Measurements from ENCODE around the gene ASPA.
"Not testable (repeated sequence)": the region's sequence is repeated elsewhere in the genome, so short reads cannot be mapped to it uniquely, and the experiment has no call there.

Gene ASPA

DNA sequence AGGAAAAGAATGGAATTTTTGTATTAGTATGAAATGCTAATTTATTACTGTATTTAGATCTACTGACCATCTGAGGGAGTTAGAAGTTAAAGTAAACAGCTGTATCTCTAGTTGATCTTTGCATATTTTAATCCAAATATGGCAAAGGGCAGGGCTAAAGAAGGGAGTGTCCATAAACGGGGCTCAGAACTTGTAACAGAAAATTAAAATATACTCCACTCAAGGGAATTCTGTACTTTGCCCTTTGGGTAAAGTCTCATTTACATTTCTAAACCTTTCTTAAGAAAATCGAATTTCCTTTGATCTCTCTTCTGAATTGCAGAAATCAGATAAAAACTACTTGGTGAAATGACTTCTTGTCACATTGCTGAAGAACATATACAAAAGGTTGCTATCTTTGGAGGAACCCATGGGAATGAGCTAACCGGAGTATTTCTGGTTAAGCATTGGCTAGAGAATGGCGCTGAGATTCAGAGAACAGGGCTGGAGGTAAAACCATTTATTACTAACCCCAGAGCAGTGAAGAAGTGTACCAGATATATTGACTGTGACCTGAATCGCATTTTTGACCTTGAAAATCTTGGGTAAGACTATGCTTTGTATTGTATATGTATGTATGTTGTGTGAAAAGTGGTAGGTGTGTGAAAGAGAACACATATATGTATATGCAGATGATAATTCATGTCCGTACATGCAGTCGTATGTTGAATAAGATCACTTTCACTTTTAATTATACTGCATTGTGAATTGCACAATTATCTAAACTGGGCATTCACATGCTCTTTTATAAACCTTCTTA lies at the start of gene ASPA:
ASPA (plus strand) TSS at position 186 of the 799 bp plus-strand sequence; CDS start at position 349, 163 bp downstream.
- peak in 1 of 56 donors; percentile 23 for DNase-seq

DNA sequence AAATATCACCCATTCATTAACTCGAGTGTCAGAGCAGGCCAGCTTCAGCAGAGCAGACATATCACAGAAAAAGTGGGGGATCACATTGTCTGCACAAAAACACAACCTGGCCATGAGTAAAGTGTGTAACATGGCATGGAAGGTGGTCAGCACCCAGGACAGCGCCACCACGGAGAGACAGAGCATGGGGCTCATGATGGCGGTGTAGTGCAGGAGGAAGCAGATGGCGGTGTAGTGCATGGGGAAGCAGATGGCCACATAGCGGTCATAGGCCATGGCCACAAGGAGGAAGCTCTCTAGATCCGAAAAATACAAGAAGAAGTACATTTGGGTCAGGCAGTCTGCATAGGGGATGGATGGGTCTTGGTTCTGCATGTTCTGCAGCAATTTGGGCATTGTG lies 42.6 kb upstream of the ASPA start:
- DNase-seq: peak in 5 of 56 donors; percentile 1 to 22 (median 6)

DNA sequence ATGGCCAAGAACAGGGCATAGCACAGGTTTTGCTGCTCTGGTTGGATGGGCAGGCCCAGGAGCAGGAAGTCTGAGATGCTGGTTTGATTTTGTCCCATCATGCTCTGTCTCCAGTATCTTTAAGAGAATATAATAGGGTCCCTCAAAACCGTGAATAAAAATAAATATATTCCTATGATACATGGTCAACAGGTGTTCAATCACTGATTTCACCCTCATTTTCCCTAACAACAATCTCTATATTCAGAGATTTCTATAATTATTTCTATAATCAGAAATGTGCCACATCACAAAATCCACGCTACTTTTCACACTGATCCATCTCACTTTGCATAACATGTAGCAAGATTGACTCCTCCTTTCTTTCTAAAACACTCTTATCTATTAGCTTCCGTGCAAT lies 42.1 kb upstream of the ASPA start, which contains the start of gene OR1E2:
OR1E2 (minus strand) TSS at position 101 of the 400 bp plus-strand sequence; CDS start at position 101, 0 bp downstream.
- DNase-seq: no peak

DNA sequence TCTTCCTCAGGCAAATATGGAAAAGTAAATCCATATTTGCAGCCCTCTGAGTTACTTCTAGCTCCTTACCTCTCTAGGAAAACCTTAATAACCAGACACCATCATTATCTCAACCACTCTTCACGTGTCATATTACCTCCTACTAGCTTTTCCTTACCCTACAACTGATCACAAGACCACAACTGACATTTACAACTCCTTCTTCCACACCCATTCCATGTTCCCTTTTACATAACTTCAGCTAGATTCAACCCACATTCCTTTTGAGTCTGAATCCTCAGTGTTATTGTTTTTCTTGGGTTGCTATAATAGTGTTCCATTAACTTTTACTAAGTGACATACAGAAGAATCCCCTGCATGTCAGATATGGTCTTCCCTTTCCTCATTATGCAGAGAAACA lies 37.4 kb upstream of the ASPA start:
- DNase-seq: no peak

DNA sequence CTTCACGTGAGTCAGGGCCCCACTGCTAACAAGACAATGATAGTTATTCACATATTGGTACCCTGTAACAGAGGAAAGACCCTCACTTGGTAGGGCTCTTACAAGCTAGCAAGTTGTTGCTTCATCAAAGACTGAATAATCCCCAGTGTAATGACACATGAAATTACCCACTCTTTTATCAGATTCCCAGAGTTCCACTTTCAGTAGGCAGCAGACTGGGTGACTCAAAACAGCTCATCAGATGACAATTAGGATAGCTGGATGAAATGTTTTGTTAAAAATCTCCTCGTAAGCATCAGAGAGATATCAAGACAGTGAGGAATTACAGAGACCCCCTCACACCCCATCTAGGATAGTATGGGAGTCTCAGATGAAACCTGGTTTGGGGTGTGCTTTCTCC lies 35.3 kb upstream of the ASPA start:
- DNase-seq: no peak

DNA sequence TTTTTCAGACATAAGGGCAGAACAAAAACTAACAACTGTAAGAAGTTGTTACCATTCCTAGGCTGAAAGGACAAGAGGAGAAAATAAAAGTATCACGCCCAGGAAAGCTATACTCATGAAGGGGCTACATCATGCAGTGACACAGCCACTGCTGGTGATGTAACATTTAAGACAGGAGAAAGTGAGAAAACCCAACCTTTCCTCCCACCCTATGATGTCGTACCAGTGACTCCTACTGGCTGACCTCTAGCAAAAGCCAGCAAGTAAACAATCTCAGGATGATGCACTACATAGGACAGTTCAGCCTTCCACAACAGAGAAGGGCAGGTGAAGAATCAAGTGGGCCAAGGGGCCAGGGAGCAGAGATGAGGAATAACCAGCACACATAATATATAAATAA lies 28.2 kb upstream of the ASPA start:
- DNase-seq: peak in 1 of 56 donors; percentile 1

DNA sequence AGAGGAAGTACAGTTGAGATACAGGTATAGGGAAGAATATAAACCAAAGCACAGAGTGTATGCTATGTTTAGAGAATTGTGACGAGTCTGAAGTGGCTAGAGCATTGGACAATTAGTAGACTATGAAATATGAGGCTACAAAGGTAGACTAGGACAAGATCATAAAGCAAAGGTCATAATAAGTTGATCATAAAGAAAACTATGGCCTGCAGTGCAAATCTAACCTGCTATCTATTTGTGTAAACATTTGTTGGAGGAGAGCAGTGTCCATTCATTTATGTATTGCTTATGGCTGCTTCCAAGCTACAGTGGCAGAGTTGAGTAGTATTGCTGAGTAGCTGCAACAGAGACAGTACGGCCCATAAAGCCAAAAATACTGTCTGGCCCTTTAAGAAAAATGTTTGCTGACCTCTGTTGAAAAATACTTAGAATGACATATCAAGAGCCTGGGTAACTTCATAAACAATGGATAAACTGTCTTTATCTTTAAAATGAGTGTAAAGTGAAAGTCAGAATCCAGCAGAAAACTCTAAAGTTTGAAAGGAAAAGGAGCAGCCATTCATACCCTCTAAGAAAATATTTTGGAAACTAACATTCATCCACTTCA lies 27.6 kb upstream of the ASPA start:
- no peak for DNase-seq

DNA sequence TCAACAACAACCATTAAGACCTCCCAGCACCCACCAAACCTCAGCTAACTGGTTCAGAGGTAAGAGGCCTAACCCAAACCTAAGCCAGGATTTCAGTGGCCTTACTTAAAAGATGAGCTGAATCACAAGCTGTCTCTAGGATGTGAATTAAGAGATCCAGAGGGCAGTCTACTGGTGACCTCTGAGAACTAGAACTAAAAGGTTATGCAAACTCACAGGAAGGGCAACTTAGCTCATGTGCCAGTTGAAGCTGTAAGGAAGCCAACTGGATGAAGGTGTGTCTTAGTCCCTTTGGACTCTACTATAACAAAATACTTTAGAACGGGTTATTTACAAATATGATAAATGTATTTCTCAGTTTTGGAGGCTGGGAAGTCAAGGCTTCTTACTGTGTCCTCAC lies 9.4 kb upstream of the ASPA start:
- not testable (repeated sequence) for DNase-seq

DNA sequence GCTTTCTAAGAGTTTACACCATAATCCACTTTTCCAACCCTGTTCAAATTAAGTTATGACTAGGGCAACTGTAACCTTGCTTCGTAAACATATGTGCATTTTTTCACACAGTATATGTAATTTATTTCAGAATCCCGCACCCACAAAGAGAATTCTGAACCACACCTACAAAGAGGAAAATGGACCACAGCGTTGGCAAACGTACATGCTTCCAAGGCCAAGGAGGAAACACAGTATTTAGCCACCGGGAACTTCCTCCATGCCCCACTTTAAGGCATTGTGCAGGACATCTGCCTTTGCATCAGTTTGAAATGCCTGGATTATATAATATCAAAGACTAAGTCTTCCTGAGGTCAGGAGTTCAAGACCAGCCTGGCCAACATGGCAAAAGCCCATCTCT lies 6.3 kb upstream of the ASPA start:
- no peak for DNase-seq

DNA sequence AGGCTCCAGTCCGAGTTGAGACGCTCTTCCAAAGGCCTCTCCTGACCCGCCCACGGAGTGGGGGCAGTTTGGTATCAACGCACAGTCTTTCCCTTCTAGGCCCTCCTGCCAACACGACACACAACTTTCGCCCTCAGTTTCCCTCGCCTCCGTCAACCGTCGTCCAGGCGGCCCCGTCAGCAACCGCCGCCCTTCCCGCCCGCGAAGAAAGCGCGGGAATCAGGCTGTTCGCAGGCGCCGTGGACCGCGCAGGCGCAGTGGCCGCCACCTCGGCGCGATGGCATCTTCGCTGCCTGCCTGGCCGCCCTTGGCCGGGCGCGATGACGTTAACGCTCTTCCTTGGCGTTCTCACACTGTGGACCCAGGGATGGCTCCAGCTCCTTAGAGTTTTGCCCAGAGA lies 4.2 kb upstream of the ASPA start, which contains the start of gene SPATA22:
SPATA22 (minus strand) TSS at position 221 of the 400 bp plus-strand sequence. CDS start 2,494 bp downstream, outside the sequence.
- no peak for DNase-seq

DNA sequence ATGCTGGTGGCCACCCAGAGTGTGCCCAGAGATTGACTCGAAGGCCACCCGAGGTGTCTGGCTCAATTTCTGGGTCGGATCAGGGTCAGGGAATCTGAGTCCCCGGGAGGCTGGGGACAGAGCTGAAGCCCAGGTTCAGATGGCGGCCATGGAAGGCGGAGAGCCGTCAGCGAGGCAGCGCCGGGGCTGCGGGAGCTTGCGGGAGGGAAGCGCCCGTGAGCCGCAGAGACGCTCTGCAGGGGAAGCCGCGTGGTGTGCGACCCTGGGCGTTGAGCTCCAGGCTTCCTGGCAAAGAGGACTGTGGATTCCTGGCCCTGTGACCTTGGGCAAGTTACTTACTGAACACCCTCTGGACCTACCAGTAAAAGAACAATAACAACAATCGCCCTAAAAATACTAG lies 3.7 kb upstream of the ASPA start:
- no peak for DNase-seq

DNA sequence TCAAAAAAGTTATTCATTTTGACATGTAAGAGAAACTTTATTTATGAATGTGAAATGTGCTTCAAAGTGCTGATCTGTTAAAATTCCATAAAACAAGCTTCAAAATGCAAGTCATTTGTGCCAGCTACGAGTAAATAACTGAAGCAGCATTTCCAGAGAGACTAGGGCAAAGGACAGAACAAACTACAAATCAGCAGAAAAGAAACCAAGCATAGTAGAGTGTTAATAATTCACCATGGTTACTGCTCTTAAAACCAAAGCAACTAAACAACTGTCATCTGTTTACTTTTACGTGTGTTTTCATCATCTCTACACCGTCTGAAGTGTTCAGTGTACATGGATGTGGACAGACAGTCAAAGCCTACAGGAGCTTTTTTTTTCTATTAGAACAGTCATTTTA lies 1.6 kb upstream of the ASPA start:
- DNase-seq: peak in 1 of 56 donors; percentile 23

DNA sequence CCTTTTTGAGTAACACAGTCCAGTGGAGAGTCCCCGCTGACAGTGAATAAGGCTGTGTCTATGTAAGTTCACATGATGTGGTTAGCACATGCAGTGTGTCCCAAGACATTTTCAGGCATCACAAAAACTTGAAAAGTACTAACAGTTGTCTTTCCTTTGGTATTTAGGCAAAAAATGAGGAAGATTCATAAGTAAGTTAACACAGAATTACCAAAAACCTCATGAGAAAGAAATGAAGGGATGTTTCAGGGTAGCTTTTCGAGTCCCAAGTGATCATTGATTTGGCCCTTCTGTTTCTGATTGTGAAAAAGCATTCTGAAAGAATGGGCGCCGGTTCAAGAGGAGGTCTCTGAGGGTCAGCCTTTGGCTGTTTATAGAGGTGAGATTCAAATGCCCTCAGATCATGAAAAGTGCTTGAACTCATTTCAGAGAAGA lies 529 bp upstream of the ASPA start:
- peak in 1 of 56 donors; percentile 34 for DNase-seq

DNA sequence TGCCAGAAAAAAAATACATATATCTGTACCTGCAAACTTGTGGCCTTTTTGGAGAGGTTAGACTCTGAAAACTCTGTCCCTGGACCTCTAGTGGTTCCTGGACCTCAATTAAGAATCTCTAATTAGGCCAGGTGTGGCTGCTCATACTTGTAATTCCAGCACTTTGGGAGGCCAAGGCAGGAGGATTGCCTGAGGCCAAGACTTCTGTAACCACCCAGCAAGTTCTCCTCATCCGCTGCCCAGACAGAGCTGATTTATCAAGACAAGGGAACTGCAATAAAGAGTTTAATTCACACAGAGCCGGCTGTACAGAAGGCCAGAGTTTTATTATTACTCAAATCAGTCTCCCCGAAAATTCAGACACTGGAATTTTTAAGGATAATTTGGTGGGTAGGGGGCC lies 4.2 kb downstream of the ASPA start:
- DNase-seq: no peak

DNA sequence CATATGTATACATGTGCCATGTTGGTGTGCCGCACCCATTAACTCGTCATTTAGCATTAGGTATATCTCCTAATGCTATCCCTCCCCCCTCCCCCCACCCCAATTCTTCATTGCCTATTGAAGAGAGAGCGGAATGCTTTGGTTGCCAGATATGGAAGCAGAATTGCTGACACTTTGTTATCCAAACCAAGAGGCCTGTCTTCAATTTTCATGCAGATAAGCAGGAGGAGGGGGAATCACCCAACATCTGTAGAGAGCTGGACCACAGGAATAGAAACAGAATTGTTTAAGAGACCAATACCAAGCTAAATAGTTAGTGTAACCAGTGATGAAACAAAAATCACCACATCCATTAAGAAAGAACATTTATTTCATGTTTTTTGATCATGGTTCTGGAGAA lies 7.1 kb downstream of the ASPA start:
- DNase-seq: no peak

DNA sequence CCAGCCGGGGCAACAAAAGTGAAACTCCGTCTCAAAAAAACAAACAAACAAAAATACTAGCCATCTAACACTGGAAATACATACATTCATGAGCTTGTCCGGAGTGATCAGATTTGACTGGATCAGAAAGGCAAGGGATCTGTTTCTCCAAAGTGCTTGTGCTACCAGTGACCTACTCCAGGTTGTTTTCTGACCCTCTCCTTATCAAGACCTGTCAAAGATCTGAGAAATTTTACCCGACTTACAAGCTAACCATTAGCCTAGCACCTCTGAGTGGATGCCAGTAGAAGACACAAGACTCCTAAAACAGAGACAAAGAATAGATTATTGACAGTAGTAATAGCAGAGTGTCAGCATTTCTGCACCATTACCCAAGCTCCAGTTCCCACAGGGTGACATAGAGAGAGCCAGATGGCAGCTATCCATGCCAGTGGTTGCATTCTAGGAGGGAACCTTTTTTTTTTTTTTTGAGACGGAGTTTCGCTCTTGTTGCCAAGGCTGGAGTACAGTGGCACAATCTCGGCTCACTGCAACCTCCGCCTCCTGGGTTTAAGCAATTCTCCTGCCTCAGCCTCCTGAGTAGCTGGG lies 9.8 kb downstream of the ASPA start:
- DNase-seq: no peak

DNA sequence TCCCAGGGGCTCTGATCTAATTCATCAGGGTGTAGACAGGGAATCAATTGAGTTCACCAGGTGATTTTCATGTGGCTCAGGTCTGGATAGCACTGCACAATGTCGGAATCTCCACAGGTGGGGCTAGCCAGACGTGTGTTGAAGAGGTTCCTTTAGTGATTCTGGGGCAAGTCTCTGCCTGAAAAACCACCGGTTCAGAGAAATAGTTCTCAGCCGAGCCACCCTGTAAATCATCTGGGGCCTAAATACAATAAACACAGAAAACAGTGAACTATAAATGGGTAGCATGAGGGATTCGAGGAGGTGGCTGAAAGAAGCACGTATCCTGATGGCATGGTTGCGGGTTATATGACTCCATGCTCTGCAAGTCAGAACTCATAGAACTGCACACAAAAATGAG lies 21.3 kb downstream of the ASPA start:
- DNase-seq: no peak

DNA sequence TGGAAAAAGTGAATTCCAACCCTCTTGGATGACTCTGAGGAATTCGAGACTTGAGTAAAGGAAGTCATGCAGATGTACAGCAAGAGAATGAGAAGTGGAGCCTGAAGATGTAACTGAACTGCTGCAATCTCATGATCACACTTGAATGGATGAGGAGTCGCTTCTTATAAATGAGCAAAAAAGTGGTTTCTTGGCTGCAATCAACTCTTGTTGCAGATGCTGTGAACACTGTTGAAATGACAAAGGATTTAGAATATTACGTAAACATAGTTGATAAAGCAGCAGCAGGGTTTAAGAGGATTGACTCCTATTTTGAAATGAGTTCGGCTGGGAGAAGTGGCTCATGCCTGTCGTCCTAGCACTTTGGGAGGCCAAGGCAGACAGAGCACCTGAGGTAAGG lies 25.5 kb downstream of the ASPA start:
- DNase-seq: no peak

DNA sequence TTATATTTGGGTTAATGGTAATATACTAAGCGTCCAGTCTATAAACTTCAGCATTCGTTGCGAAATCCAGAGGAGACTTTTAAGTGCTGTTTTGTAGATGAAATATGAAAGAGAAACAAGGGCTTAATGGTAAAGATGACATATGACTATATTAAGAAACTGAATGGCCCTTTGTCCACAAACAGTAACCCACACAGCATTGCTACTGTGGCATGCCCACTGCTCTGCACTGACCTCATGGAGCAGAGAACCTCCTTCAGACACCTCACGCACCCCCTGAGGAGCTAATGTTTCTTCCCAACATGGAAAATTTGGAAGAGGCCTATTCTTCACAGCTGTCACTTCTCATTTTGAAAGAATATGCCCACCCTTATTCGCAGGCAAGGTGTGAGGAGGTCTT lies 26.7 kb downstream of the ASPA start:
- peak in 37 of 56 donors; percentile 5 to 77 (median 39) for DNase-seq

DNA sequence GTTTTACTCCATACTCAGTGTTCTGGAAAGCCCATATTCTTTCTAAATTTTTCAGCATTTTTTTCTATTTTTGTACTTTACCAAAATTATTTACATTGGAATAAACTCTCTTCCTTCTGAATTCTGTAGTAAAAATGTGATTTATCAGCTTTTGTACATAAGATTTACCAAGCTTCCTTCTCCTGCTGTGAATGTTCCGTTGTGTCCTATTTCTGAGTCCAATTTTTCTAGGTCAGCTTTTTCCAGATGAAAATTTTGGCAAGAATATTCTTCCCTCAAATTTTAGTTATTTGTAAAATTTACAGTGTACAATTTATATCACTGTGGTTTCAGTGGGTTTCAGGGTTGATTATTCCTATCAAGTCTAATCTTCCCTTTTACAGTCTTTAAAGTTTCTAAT lies 27.5 kb downstream of the ASPA start:
- DNase-seq: no peak

DNA sequence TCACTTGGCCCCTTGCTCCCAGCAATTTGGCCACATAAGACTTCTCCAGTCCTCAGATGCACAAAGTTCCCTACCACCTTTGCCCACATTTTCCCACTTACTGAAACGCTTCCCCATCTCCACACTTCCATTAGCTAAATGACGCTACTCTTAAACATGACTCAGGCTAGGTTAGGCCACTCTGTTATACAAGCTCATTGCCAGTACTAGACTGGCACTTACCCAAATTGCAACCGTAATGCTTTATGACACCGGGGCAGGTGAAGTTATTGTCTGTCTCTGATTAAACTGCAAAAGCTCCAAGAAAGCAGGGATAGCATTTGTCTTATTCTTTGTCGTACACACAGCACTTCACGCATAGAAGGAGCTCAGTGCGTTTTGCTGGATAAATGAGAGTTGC lies 29.2 kb downstream of the ASPA start:
- DNase-seq: no peak

DNA sequence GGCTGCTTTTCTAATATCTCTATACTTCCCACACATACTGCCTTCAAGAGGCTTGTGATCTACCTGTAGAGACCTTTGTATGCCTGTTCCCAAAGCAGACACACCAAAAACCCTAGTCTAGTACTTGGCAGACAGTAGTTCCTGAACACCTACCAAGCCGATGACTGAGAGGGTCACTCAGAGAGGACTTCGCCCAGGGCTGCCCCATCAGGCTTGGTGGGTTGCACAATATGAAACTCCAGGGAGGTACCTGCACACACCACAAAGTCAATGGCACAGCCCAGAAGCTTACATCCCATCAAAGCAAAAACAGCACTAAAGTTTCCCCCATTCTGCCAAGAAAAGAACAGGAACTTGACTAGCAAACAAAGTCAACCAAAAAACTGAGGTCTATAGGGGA lies 30.3 kb downstream of the ASPA start:
- DNase-seq: no peak
